GM23338 (cell line): ENCODE measurements around the gene HADHB.

Experiments
- CTCF ChIP-seq, 2 experiments: fragments of 200-600 bp in 1 of 2; sonication (generic) in 1 of 2; conservative IDR thresholded peaks; 2 replicates each; pipeline versions ENCODE4 v1.5.1 to v1.6.1; 2016 to 2017; ENCODE audit warnings: antibody characterized with exemption in 2 of 2, low read depth in 2 of 2, mild to moderate bottlenecking in 2 of 2, moderate library complexity in 1 of 2
- EZH2 ChIP-seq: fragments of 200-600 bp; sonication (generic); IDR thresholded peaks from one replicate; pipeline ENCODE4 v1.8.0; 2017; ENCODE audit warnings: antibody characterized with exemption, mild to moderate bottlenecking, low read depth; ENCODE audit not compliant: unreplicated experiment
- EZH2phosphoT487 ChIP-seq: fragments of 200-600 bp; sonication (generic); IDR thresholded peaks from one replicate; pipeline ENCODE4 v1.8.1; 2018; ENCODE audit warnings: antibody characterized with exemption; ENCODE audit not compliant: unreplicated experiment
- POLR2AphosphoS5 ChIP-seq: IDR thresholded peaks from 2 replicates; pipeline ENCODE4 v1.6.1; 2016; ENCODE audit warnings: antibody characterized with exemption, low read depth
- REST ChIP-seq: IDR thresholded peaks from one replicate; pipeline ENCODE4 v1.6.1; 2018; ENCODE audit warnings: antibody characterized with exemption; ENCODE audit not compliant: unreplicated experiment

GRCh38 chr2:26238311-26238958, 6.3 kb upstream of the HADHB start:
- TF ChIP-seq EZH2phosphoT487, result no peak
- no peak for TF ChIP-seq REST
- TF ChIP-seq CTCF (conservative IDR thresholded peaks at IDR 0.05; ENCODE audit: low read depth in 2 of 2), result no peak
- no peak for TF ChIP-seq EZH2
- no peak for TF ChIP-seq POLR2AphosphoS5
